IMR-90 (cell line): ENCODE results near the gene RALGAPA2. TPM values are rescaled to one million over a fixed set of nuclear protein-coding genes. Genes with fewer than 3 reads are reported as not detected.

Source experiments
- ATAC-seq: fragments of 200-7000 bp; cut with Tn5 transposase; 2 replicates; pipeline ENCODE4 v1.9.1; 2020; ENCODE audit warnings: low read depth, mild to moderate bottlenecking, moderate library complexity
- BruUV-seq: library from RNA; stranded (reverse); fragments of 400-500 nt; replicated peaks from 2 replicates; lab custom pipeline; 2021; lab: Mats Ljungman, UMichigan
- CTCF ChIA-PET: fragments of 300-600 bp; formaldehyde crosslinking; extraction: SDS; loops from one replicate; lab custom pipeline; 2021; ENCODE audit warnings: antibody characterized with exemption; lab: Yijun Ruan, JAX
- POLR2A ChIA-PET: fragments of 300-600 bp; sonication (Branson Sonifier 250); formaldehyde crosslinking; loops from one replicate; lab custom pipeline; 2022; ENCODE audit warnings: antibody characterized with exemption; ENCODE audit not compliant: unreplicated experiment; lab: Charles Lee
- DNase-seq: peaks from one replicate; pipeline ENCODE4 v3.0.0; 2013
- H2AFZ ChIP-seq: replicated peaks from 2 replicates; pipeline ENCODE3; 2013; ENCODE audit warnings: low read length, mild to moderate bottlenecking; ENCODE audit not compliant: poor library complexity
- H2AK5ac ChIP-seq: 2 replicates; pipeline ENCODE4 v1.6.1; 2013; ENCODE audit warnings: low read depth, low read length, inconsistent platforms
- H2AK9ac ChIP-seq: replicated peaks from 2 replicates; pipeline ENCODE3; 2013; ENCODE audit warnings: mild to moderate bottlenecking, low read depth, low read length, moderate library complexity; ENCODE audit not compliant: poor library complexity
- H2BK120ac ChIP-seq: 2 replicates; pipeline ENCODE4 v1.6.1; 2013; ENCODE audit warnings: low read depth, low read length, inconsistent platforms
- H2BK15ac ChIP-seq: 3 replicates; pipeline ENCODE4 v1.6.1; 2013; ENCODE audit warnings: low read depth, low read length, inconsistent platforms
- H2BK20ac ChIP-seq: 2 replicates; pipeline ENCODE4 v1.6.1; 2013; ENCODE audit warnings: low read depth, mild to moderate bottlenecking, inconsistent platforms, low read length, moderate library complexity
- H2BK5ac ChIP-seq: 2 replicates; pipeline ENCODE4 v1.6.1; 2013; ENCODE audit warnings: mild to moderate bottlenecking, low read depth, low read length, inconsistent platforms; ENCODE audit not compliant: poor library complexity, severe bottlenecking
- H3K14ac ChIP-seq: replicated peaks from 2 replicates; pipeline ENCODE4 v1.6.1; 2013; ENCODE audit warnings: low read depth, low read length, inconsistent platforms
- H3K18ac ChIP-seq: 2 replicates; pipeline ENCODE4 v1.6.1; 2013; ENCODE audit warnings: low read depth, low read length, control low read depth
- H3K23ac ChIP-seq: 2 replicates; pipeline ENCODE4 v1.6.1; 2013; ENCODE audit warnings: low read depth, low read length, inconsistent platforms
- H3K27ac ChIP-seq: 2 replicates; pipeline ENCODE4 v1.5.1; 2013; ENCODE audit warnings: mild to moderate bottlenecking, control low read depth, low read length; ENCODE audit not compliant: insufficient read depth
- H3K27me3 ChIP-seq: 2 replicates; pipeline ENCODE4 v1.6.1; 2013; ENCODE audit warnings: low read length; ENCODE audit not compliant: control insufficient read depth, insufficient read depth
- H3K36me3 ChIP-seq: 2 replicates; pipeline ENCODE4 v1.6.1; 2013; ENCODE audit warnings: low read length, mixed read lengths; ENCODE audit not compliant: control insufficient read depth, insufficient read depth
- H3K4ac ChIP-seq: 2 replicates; pipeline ENCODE4 v1.6.1; 2013; ENCODE audit warnings: low read depth, low read length, inconsistent platforms
- H3K4me1 ChIP-seq: 2 replicates; pipeline ENCODE4 v1.6.1; 2013; ENCODE audit warnings: low read length, mixed read lengths; ENCODE audit not compliant: control insufficient read depth, insufficient read depth
- H3K4me2 ChIP-seq: 2 replicates; pipeline ENCODE4 v1.6.1; 2013; ENCODE audit warnings: low read depth, mild to moderate bottlenecking, control low read depth, low read length, moderate library complexity
- H3K4me3 ChIP-seq: 2 replicates; pipeline ENCODE4 v1.5.1; 2013; ENCODE audit warnings: low read depth, mild to moderate bottlenecking, control low read depth, low read length, moderate library complexity; ENCODE audit not compliant: insufficient read depth
- H3K56ac ChIP-seq: 2 replicates; pipeline ENCODE4 v1.6.1; 2013; ENCODE audit warnings: low read length, inconsistent platforms; ENCODE audit not compliant: insufficient read depth; ENCODE audit errors: extremely low read depth
- H3K79me1 ChIP-seq, 2 experiments: 2 replicates each; pipeline ENCODE4 v1.6.1; 2013; ENCODE audit warnings: low read length in 2 of 2, inconsistent platforms in 1 of 2, low read depth in 1 of 2
- H3K9ac ChIP-seq: 2 replicates; pipeline ENCODE4 v1.6.1; 2013; ENCODE audit warnings: low read depth, low read length, control low read depth
- H3K9me1 ChIP-seq: 2 replicates; pipeline ENCODE4 v1.6.1; 2013; ENCODE audit warnings: low read length, inconsistent platforms; ENCODE audit not compliant: insufficient read depth
- H3K9me3 ChIP-seq: 2 replicates; pipeline ENCODE4 v1.6.1; 2013; ENCODE audit warnings: low read length; ENCODE audit not compliant: control insufficient read depth, insufficient read depth
- H4K20me1 ChIP-seq: 2 replicates; pipeline ENCODE4 v1.6.1; 2013; ENCODE audit warnings: low read length, inconsistent platforms; ENCODE audit not compliant: insufficient read depth
- H4K5ac ChIP-seq: 2 replicates; pipeline ENCODE4 v1.6.1; 2013; ENCODE audit warnings: mild to moderate bottlenecking, low read depth, low read length, control low read depth
- H4K8ac ChIP-seq, 2 experiments: 2 replicates each; pipeline ENCODE4 v1.6.1; 2013; ENCODE audit warnings: low read depth in 2 of 2, low read length in 2 of 2, control low read depth in 1 of 2, inconsistent platforms in 1 of 2
- H4K91ac ChIP-seq: 2 replicates; pipeline ENCODE4 v1.6.1; 2013; ENCODE audit warnings: low read depth, low read length, inconsistent platforms; ENCODE audit not compliant: insufficient read depth
- CEBPB ChIP-seq: IDR thresholded peaks from 2 replicates; pipeline ENCODE4 v1.6.1; 2012; ENCODE audit warnings: low read depth, low read length, improper control_type of control experiment
- CHD1 ChIP-seq: IDR thresholded peaks from 2 replicates; pipeline ENCODE4 v1.6.1; 2012; ENCODE audit warnings: low read depth, low read length, improper control_type of control experiment
- MAFK ChIP-seq: IDR thresholded peaks from 2 replicates; pipeline ENCODE4 v1.6.1; 2012; ENCODE audit warnings: low read depth, low read length, improper control_type of control experiment
- MAZ ChIP-seq: IDR thresholded peaks from 2 replicates; pipeline ENCODE4 v1.6.1; 2012; ENCODE audit warnings: low read depth, mild to moderate bottlenecking, low read length, improper control_type of control experiment, moderate library complexity, borderline replicate concordance
- NFE2L2 ChIP-seq: fragments of 150-350 bp; IDR thresholded peaks from 2 replicates; pipeline ENCODE4 v1.6.1; 2016; ENCODE audit warnings: low read depth, mild to moderate bottlenecking, low read length
- POLR2A ChIP-seq: IDR thresholded peaks from 2 replicates; pipeline ENCODE4 v1.6.1; 2012; ENCODE audit warnings: mild to moderate bottlenecking, low read depth, low read length
- RAD21 ChIP-seq: IDR thresholded peaks from 2 replicates; pipeline ENCODE4 v1.6.1; 2012; ENCODE audit warnings: low read length, improper control_type of control experiment
- RFX5 ChIP-seq: IDR thresholded peaks from 2 replicates; pipeline ENCODE4 v1.8.0; 2012; ENCODE audit warnings: low read depth, mild to moderate bottlenecking, low read length, moderate library complexity
- WGBS, 2 experiments: methylation state at CpG; one replicate each; pipeline versions ENCODE4 v1.1.5 to v1.1.7; 2013; ENCODE audit warnings: missing lambda C conversion rate in 2 of 2; ENCODE audit not compliant: insufficient read length in 1 of 2; ENCODE audit errors: extremely low coverage in 2 of 2; 5-methylcytosine and 5-hydroxymethylcytosine counted together
- dilution Hi-C: fragments of 300-500 bp; cut with HindIII; formaldehyde crosslinking; loops from one replicate; pipeline ENCODE4 v1.14.3; 2018; ENCODE audit warnings: low sequenced_read_pairs; ENCODE audit not compliant: unreplicated experiment
- in situ Hi-C: fragments of 300-500 bp; cut with MboI; formaldehyde crosslinking; loops from 3 replicates; pipeline ENCODE4 v1.14.3; 2019; ENCODE audit warnings: low sequenced_read_pairs, inconsistent platforms, mixed read lengths
- intact Hi-C: fragments of 100-400 bp; cut with micrococcal nuclease; formaldehyde crosslinking; loops from 2 replicates; pipeline ENCODE4 v1.10.0; 2022
- polyA plus RNA-seq, 3 experiments: library from polyadenylated mRNA; depleted of rRNA; stranded (reverse); fragments of >200 nt; gene quantifications; 2 replicates each; pipeline ENCODE4 v1.2.3, GENCODE V29; 2012; ENCODE audit warnings: low replicate concordance in 1 of 3
- total RNA-seq: library from RNA; depleted of rRNA; stranded (reverse); fragments of >200 nt; gene quantifications from 2 replicates; pipeline ENCODE4 v1.2.3, GENCODE V29; 2012
- TF ChIP-seq, protein P1 (sequence below): conservative IDR thresholded peaks from 2 replicates; pipeline ENCODE4 v1.5.1; 2012; ENCODE audit warnings: mild to moderate bottlenecking, low read depth, low read length, improper control_type of control experiment

RALGAPA2 gene
- total and polyA plus RNA-seq, 2 of the 4 experiments (the other 2 are of a cell fraction), result 1.3 to 3.9 TPM

GRCh38 chr20:20414640-20415220, 297.7 kb downstream of the RALGAPA2 start:
- H3K27ac ChIP-seq, result no peak overlapping the region
- no peak overlapping the region for H4K5ac ChIP-seq
- no peaks in the 10 kb centered on the region; the same call in 1 of the 2 replicates for H3K27me3 ChIP-seq
- WGBS, 2 experiments, result no CpG with 5 or more reads among the region's 5 CpGs
- ATAC-seq (no peak), DNase-seq (no peak)
- H2BK5ac ChIP-seq, result no peak overlapping the region
- no peak overlapping the region for H2BK120ac ChIP-seq
- ChIA-PET POLR2A (no interaction called here), CTCF (no interaction called here)
- intact Hi-C loops, result no loop called here
- in situ Hi-C loops, result no loop called here
- TF ChIP-seq, protein P1, sequence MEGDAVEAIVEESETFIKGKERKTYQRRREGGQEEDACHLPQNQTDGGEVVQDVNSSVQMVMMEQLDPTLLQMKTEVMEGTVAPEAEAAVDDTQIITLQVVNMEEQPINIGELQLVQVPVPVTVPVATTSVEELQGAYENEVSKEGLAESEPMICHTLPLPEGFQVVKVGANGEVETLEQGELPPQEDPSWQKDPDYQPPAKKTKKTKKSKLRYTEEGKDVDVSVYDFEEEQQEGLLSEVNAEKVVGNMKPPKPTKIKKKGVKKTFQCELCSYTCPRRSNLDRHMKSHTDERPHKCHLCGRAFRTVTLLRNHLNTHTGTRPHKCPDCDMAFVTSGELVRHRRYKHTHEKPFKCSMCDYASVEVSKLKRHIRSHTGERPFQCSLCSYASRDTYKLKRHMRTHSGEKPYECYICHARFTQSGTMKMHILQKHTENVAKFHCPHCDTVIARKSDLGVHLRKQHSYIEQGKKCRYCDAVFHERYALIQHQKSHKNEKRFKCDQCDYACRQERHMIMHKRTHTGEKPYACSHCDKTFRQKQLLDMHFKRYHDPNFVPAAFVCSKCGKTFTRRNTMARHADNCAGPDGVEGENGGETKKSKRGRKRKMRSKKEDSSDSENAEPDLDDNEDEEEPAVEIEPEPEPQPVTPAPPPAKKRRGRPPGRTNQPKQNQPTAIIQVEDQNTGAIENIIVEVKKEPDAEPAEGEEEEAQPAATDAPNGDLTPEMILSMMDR, result no peak
- TF ChIP-seq POLR2A, result no peak
- TF ChIP-seq CEBPB, result no peak
- no peak for TF ChIP-seq NFE2L2
- no peak for TF ChIP-seq CHD1
- TF ChIP-seq RAD21, result no peak
- no peak for TF ChIP-seq MAZ
- TF ChIP-seq MAFK, result no peak
- no peak for TF ChIP-seq RFX5
- BruUV-seq, result no TSS peak
- H3K9me3 ChIP-seq, result no peaks in the 10 kb centered on the region
- H3K23ac ChIP-seq, result no peak overlapping the region
- dilution Hi-C loops, result no loop called here
- H4K8ac ChIP-seq, result no peak overlapping the region
- no peaks in the 10 kb centered on the region for H3K9me1 ChIP-seq
- H3K18ac ChIP-seq, result no peak overlapping the region
- no peak overlapping the region for H4K91ac ChIP-seq
- no peak overlapping the region for H2BK15ac ChIP-seq
- no peaks in the 10 kb centered on the region for H3K79me1 ChIP-seq
- H3K4me1 ChIP-seq, result no peaks in the 10 kb centered on the region
- H3K9ac ChIP-seq, result no peak overlapping the region
- H2AFZ ChIP-seq, result no peak overlapping the region
- H2AK9ac ChIP-seq, result no peak overlapping the region
- no peak overlapping the region for H3K14ac ChIP-seq
- H2AK5ac ChIP-seq, result no peak overlapping the region
- no peak overlapping the region for H3K4me3 ChIP-seq
- no peak overlapping the region for H3K56ac ChIP-seq
- no peaks in the 10 kb centered on the region for H3K36me3 ChIP-seq
- H3K4ac ChIP-seq, result no peak overlapping the region
- H4K20me1 ChIP-seq, result no peaks in the 10 kb centered on the region
- no peak overlapping the region for H2BK20ac ChIP-seq
- H3K4me2 ChIP-seq, result no peak overlapping the region
